ENCODE measurements around the gene KCNK3. TPM values are rescaled to one million over a fixed set of nuclear protein-coding genes. Genes with fewer than 3 reads are reported as not detected.

KCNK3 gene
- total and polyA plus RNA-seq, 10 of the 15 experiments (the other 5 are each of a cell fraction or from before 2014, with no cell fraction given) = 0.13 TPM; not detected in 9

DNA sequence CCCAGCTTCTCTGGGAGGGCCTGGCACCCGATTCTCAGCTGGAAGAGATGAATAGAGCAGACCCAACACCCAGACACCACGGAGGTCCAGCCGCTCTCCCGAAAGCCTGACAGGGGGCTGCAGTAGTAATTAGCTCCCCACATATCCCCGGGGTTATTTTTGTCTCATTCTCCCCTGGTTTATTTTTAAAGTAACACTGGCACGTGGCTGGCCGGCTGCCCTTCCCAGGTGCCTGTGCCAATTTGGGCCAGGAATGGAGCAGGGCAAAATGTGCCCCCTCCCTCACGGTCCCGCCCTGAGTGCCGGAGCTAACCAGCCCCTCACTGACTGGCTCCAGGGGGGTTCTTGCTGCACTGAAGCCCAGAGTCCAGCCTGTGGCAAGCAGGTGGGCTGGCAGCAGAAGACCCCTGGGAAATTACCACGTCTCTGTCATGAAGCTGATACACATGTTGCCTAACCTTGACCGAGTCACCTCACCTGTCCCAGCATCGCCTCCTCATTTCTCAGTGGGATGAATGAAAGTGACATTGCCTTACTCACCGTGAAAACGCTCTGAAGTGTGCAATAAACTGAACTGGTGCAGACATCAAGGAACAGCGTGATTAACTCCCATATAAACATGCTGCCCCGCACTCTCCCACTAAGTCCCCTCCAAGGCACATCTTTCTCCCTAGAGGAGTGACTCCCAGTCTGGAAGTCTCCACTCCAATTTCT lies 18.4 kb downstream of the KCNK3 start:
- in situ Hi-C loops (cut with MboI) = no loop called here
- H2AFZ ChIP-seq (ENCODE audit: control insufficient read depth, low read depth, low read length) = no peak overlapping the region
- DNase-seq (ENCODE audit: low read depth, low spot score) = no peak
- no peak overlapping the region for H3K4me2 ChIP-seq (ENCODE audit: control insufficient read depth, insufficient read depth)
- no peaks in the 10 kb centered on the region for H3K4me1 ChIP-seq (ENCODE audit: control insufficient read depth, insufficient read depth, low read length)
- no TSS peak for BruUV-seq (replicated peaks)
- H3K4me3 ChIP-seq = no peak overlapping the region
- intact Hi-C loops (cut with micrococcal nuclease; ENCODE audit: unreplicated experiment) = no loop called here
- ChIA-PET POLR2A (no interaction called here), SMC1A (ENCODE audit: uncharacterized antibody, unreplicated experiment) (no interaction called here), CTCF (no interaction called here), RAD21 (ENCODE audit: unreplicated experiment) (no interaction called here)
- 32% methylated on average over 17 of the region's 17 CpGs for WGBS (ENCODE audit: insufficient coverage, insufficient replicate concordance, low lambda C conversion rate, missing lambda C conversion rate)
- ATAC-seq = no peak
- no peak overlapping the region for H3K9ac ChIP-seq (ENCODE audit: control insufficient read depth, insufficient read depth, low read length)
- H4K20me1 ChIP-seq (ENCODE audit: control insufficient read depth, insufficient read depth) = no peaks in the 10 kb centered on the region
- no peak for TF ChIP-seq NR2C2 (IDR thresholded peaks at IDR 0.05; ENCODE audit: borderline replicate concordance, control insufficient read depth, insufficient read length, low read depth)
- no peak for TF ChIP-seq TAF1 (IDR thresholded peaks at IDR 0.05; ENCODE audit: borderline replicate concordance, low read depth, low read length)
- TF ChIP-seq LARP7 (IDR thresholded peaks at IDR 0.05) = no peak
- no peak for TF ChIP-seq KLF5 (IDR thresholded peaks at IDR 0.05; ENCODE audit: partially characterized antibody)
- TF ChIP-seq ESRRA (IDR thresholded peaks at IDR 0.05; ENCODE audit: low read length) = no peak
- TF ChIP-seq, protein P1, sequence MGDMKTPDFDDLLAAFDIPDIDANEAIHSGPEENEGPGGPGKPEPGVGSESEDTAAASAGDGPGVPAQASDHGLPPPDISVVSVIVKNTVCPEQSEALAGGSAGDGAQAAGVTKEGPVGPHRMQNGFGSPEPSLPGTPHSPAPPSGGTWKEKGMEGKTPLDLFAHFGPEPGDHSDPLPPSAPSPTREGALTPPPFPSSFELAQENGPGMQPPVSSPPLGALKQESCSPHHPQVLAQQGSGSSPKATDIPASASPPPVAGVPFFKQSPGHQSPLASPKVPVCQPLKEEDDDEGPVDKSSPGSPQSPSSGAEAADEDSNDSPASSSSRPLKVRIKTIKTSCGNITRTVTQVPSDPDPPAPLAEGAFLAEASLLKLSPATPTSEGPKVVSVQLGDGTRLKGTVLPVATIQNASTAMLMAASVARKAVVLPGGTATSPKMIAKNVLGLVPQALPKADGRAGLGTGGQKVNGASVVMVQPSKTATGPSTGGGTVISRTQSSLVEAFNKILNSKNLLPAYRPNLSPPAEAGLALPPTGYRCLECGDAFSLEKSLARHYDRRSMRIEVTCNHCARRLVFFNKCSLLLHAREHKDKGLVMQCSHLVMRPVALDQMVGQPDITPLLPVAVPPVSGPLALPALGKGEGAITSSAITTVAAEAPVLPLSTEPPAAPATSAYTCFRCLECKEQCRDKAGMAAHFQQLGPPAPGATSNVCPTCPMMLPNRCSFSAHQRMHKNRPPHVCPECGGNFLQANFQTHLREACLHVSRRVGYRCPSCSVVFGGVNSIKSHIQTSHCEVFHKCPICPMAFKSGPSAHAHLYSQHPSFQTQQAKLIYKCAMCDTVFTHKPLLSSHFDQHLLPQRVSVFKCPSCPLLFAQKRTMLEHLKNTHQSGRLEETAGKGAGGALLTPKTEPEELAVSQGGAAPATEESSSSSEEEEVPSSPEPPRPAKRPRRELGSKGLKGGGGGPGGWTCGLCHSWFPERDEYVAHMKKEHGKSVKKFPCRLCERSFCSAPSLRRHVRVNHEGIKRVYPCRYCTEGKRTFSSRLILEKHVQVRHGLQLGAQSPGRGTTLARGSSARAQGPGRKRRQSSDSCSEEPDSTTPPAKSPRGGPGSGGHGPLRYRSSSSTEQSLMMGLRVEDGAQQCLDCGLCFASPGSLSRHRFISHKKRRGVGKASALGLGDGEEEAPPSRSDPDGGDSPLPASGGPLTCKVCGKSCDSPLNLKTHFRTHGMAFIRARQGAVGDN (IDR thresholded peaks at IDR 0.05) = no peak
- TF ChIP-seq ZNF622 (IDR thresholded peaks at IDR 0.05) = no peak
- TF ChIP-seq IRF3 (IDR thresholded peaks at IDR 0.05) = no peak
- TF ChIP-seq FOXK2 (IDR thresholded peaks at IDR 0.05) = no peak
- TF ChIP-seq ETV6 (conservative IDR thresholded peaks at IDR 0.05 in 1 of 2, IDR thresholded peaks at IDR 0.05 in 1 of 2; ENCODE audit: borderline replicate concordance in 1 of 2, low read depth in 1 of 2) = no peak
- H3K27ac ChIP-seq (ENCODE audit: control insufficient read depth, insufficient read depth) = no peak overlapping the region
- H3K79me2 ChIP-seq (ENCODE audit: control insufficient read depth, insufficient read depth, low read length) = no peaks in the 10 kb centered on the region
- H3K9me3 ChIP-seq (replicated peaks; ENCODE audit: control insufficient read depth, insufficient read depth, low read length) = no peaks in the 10 kb centered on the region
- FAIRE-seq = no peak
- H3K27me3 ChIP-seq (replicated peaks in 1 of 2; ENCODE audit: control insufficient read depth in 2 of 2, insufficient read depth in 2 of 2, low read length in 1 of 2) = peaks cover 0 to 3% of the 10 kb centered on the region in 2 experiments; a peak in 2 of 4 replicates
- no peaks in the 10 kb centered on the region for H3K36me3 ChIP-seq (ENCODE audit: control insufficient read depth in 2 of 2, insufficient read depth in 2 of 2, low read length in 1 of 2)
